ENCODE results near the gene GASK1A. TPM values are rescaled to one million over a fixed set of nuclear protein-coding genes. Genes with fewer than 3 reads are reported as not detected.

Gene GASK1A
- total and polyA plus RNA-seq, 10 donors: 0.43 to 4.0 (median 1.8) TPM

- WGBS, 5 donors: 74 to 87% (median 82%) methylated on average over 6 of the region's 6 CpGs
- Histone ChIP-seq H3K9me3 (no peaks in the 10 kb centered on the region), H3K4me1 (peaks cover 0 to 23% (median 13%) of the 10 kb centered on the region in 6 donors), H3K4me3 (no peak overlapping the region), H3K27ac (no peak overlapping the region), H3K27me3 (replicated peaks in 1 of 7) (peaks cover 0 to 57% (median 23%) of the 10 kb centered on the region in 7 donors), H3K36me3 (no peaks in the 10 kb centered on the region)
- no peak for DNase-seq
- intact Hi-C loops (cut with DNase I; ENCODE audit: low total_unique reads): no loop called here
- TF ChIP-seq POLR2AphosphoS5 (IDR thresholded peaks at IDR 0.05): no peak
- TF ChIP-seq POLR2A (IDR thresholded peaks at IDR 0.05): no peak
- TF ChIP-seq CTCF (IDR thresholded peaks at IDR 0.05 in 8 of 11, conservative IDR thresholded peaks at IDR 0.05 in 3 of 11): no peak
These were observed 3.7 kb downstream of the GASK1A start for GRCh38 chr3:42982645-42983412.

- WGBS, 5 donors: 83 to 94% (median 86%) methylated on average over 3 of the region's 3 CpGs
- DNase-seq: no peak
- Histone ChIP-seq H3K36me3 (no peaks in the 10 kb centered on the region), H3K4me3 (no peak overlapping the region), H3K27ac (no peak overlapping the region), H3K9me3 (no peaks in the 10 kb centered on the region), H3K4me1 (peaks cover 0 to 18% (median 12%) of the 10 kb centered on the region in 6 donors), H3K27me3 (replicated peaks in 1 of 7) (peaks cover 0 to 49% (median 15%) of the 10 kb centered on the region in 7 donors)
- TF ChIP-seq POLR2AphosphoS5 (IDR thresholded peaks at IDR 0.05): no peak
- no peak for TF ChIP-seq CTCF (IDR thresholded peaks at IDR 0.05 in 8 of 11, conservative IDR thresholded peaks at IDR 0.05 in 3 of 11)
- TF ChIP-seq POLR2A (IDR thresholded peaks at IDR 0.05): no peak
- intact Hi-C loops (cut with DNase I; ENCODE audit: low total_unique reads): no loop called here
These were observed 4.8 kb downstream of the GASK1A start for GRCh38 chr3:42983927-42984326.

- TF ChIP-seq POLR2A (IDR thresholded peaks at IDR 0.05) (no peak), POLR2AphosphoS5 (IDR thresholded peaks at IDR 0.05) (no peak), CTCF (IDR thresholded peaks at IDR 0.05 in 8 of 11, conservative IDR thresholded peaks at IDR 0.05 in 3 of 11) (no peak)
- H3K27me3 ChIP-seq (replicated peaks in 1 of 7): peaks cover 0 to 41% (median 7%) of the 10 kb centered on the region in 7 donors
- WGBS, 5 donors: 50 to 76% (median 66%) methylated on average over 4 of the region's 4 CpGs
- no peak overlapping the region for H3K4me3 ChIP-seq
- intact Hi-C loops (cut with DNase I; ENCODE audit: low total_unique reads): no loop called here
- no peaks in the 10 kb centered on the region for H3K36me3 ChIP-seq
- H3K4me1 ChIP-seq: peaks cover 0 to 10% (median 4%) of the 10 kb centered on the region in 6 donors
- H3K27ac ChIP-seq: no peak overlapping the region
- no peak for DNase-seq
- H3K9me3 ChIP-seq: no peaks in the 10 kb centered on the region
These were observed 5.6 kb downstream of the GASK1A start for GRCh38 chr3:42984701-42985100.

- Histone ChIP-seq H3K27me3 (replicated peaks in 1 of 7) (peaks cover 0 to 13% (median 0%) of the 10 kb centered on the region in 7 donors), H3K4me1 (no peaks in the 10 kb centered on the region), H3K27ac (no peak overlapping the region), H3K9me3 (no peaks in the 10 kb centered on the region), H3K36me3 (no peaks in the 10 kb centered on the region), H3K4me3 (no peak overlapping the region)
- DNase-seq: no peak
- no peak for TF ChIP-seq POLR2AphosphoS5 (IDR thresholded peaks at IDR 0.05)
- no peak for TF ChIP-seq CTCF (IDR thresholded peaks at IDR 0.05 in 8 of 11, conservative IDR thresholded peaks at IDR 0.05 in 3 of 11)
- TF ChIP-seq POLR2A (IDR thresholded peaks at IDR 0.05): no peak
- 85 to 98% (median 93%) methylated on average over 3 of the region's 3 CpGs for WGBS, 5 donors
- intact Hi-C loops (cut with DNase I; ENCODE audit: low total_unique reads): no loop called here
These were observed 9.0 kb downstream of the GASK1A start for GRCh38 chr3:42988097-42988496.
